H1 (cell line): ENCODE measurements around the gene APBA2. TPM values are rescaled to one million over a fixed set of nuclear protein-coding genes. Genes with fewer than 3 reads are reported as not detected.

Experiments used
- CTCF ChIA-PET: fragments of 300-600 bp; sonication (Branson Sonifier 250); formaldehyde crosslinking; loops from one replicate; lab custom pipeline; 2021; ENCODE audit not compliant: partially characterized antibody; lab: Charles Lee
- POLR2A ChIA-PET: fragments of 300-600 bp; sonication (Branson Sonifier 250); formaldehyde crosslinking; loops from one replicate; lab custom pipeline; 2021; ENCODE audit warnings: inconsistent platforms; ENCODE audit not compliant: partially characterized antibody; lab: Charles Lee
- DNase-seq, 2 experiments: peaks; one replicate each; pipeline versions ENCODE4 v3.0.0 to v3.0.0-alpha.2; 2010 to 2022; ENCODE audit warnings: low spot score in 2 of 2, low read depth in 1 of 2, mixed read lengths in 1 of 2
- FAIRE-seq: peaks from 2 replicates; lab custom pipeline; 2011; peaks lifted over from hg19 to GRCh38; lab: Jason Lieb, UNC
- H2AFZ ChIP-seq: 2 replicates; pipeline ENCODE4 v1.8.1; 2012; ENCODE audit warnings: low read length, inconsistent platforms
- H2AK5ac ChIP-seq: 2 replicates; pipeline ENCODE4 v1.6.1; 2013; ENCODE audit warnings: low read depth, low read length
- H2BK120ac ChIP-seq: replicated peaks from 2 replicates; pipeline ENCODE3; 2013; ENCODE audit warnings: low read depth, low read length, inconsistent platforms
- H2BK12ac ChIP-seq: 2 replicates; pipeline ENCODE4 v1.6.1; 2013; ENCODE audit warnings: low read depth, low read length
- H2BK15ac ChIP-seq: 2 replicates; pipeline ENCODE4 v1.6.1; 2013; ENCODE audit warnings: low read length
- H2BK20ac ChIP-seq: 2 replicates; pipeline ENCODE4 v1.6.1; 2013; ENCODE audit warnings: low read length
- H2BK5ac ChIP-seq: 2 replicates; pipeline ENCODE4 v1.6.1; 2013; ENCODE audit warnings: low read depth, low read length
- H3K14ac ChIP-seq: 2 replicates; pipeline ENCODE4 v1.6.1; 2013; ENCODE audit warnings: inconsistent platforms; ENCODE audit not compliant: insufficient read length
- H3K18ac ChIP-seq: 2 replicates; pipeline ENCODE4 v1.6.1; 2013; ENCODE audit warnings: low read length; ENCODE audit errors: extremely low read depth
- H3K23ac ChIP-seq: 2 replicates; pipeline ENCODE4 v1.6.1; 2013; ENCODE audit warnings: inconsistent platforms; ENCODE audit not compliant: insufficient read length
- H3K23me2 ChIP-seq: 2 replicates; pipeline ENCODE4 v1.6.1; 2013; ENCODE audit warnings: low read depth, low read length
- H3K27ac ChIP-seq: 2 replicates; pipeline ENCODE4 v1.6.1; 2011; ENCODE audit warnings: low read depth, low read length, inconsistent platforms
- H3K27me3 ChIP-seq, 4 experiments: replicated peaks in 1 of 4; 1 replicate in 1 of 4; 2 replicates in 3 of 4; pipeline versions ENCODE4 v1.6.1 to v1.8.1; 2011 to 2013; ENCODE audit warnings: low read length in 3 of 4, mild to moderate bottlenecking in 3 of 4, inconsistent platforms in 2 of 4, mixed read lengths in 2 of 4, moderate library complexity in 1 of 4; ENCODE audit not compliant: control insufficient read depth in 3 of 4, insufficient read depth in 3 of 4; ENCODE audit errors: extremely low read depth in 1 of 4
- H3K36me3 ChIP-seq, 4 experiments: 2 replicates each; pipeline versions ENCODE4 v1.6.1 to v1.8.1; 2011 to 2013; ENCODE audit warnings: mild to moderate bottlenecking in 4 of 4, low read length in 3 of 4, moderate library complexity in 2 of 4, control low read depth in 1 of 4, inconsistent platforms in 1 of 4; ENCODE audit not compliant: insufficient read depth in 4 of 4, control insufficient read depth in 2 of 4
- H3K4ac ChIP-seq: replicated peaks from 2 replicates; pipeline ENCODE3; 2013; ENCODE audit warnings: low read length, low read depth, mixed read lengths, inconsistent platforms; ENCODE audit not compliant: insufficient read length
- H3K4me1 ChIP-seq, 4 experiments: replicated peaks in 1 of 4; 1 replicate in 1 of 4; 2 replicates in 3 of 4; pipeline versions ENCODE4 v1.6.1 to v1.8.1; 2011 to 2013; ENCODE audit warnings: low read length in 3 of 4, inconsistent platforms in 2 of 4, mixed read lengths in 1 of 4; ENCODE audit not compliant: insufficient read depth in 4 of 4, control insufficient read depth in 3 of 4
- H3K4me2 ChIP-seq, 2 experiments: 2 replicates each; pipeline versions ENCODE4 v1.6.1 to v1.8.1; 2011 to 2013; ENCODE audit warnings: low read depth in 2 of 2, low read length in 2 of 2, control low read depth in 1 of 2, inconsistent platforms in 1 of 2, mild to moderate bottlenecking in 1 of 2; ENCODE audit not compliant: insufficient read depth in 1 of 2
- H3K4me3 ChIP-seq, 4 experiments: fragments of 200-600, 300-600 bp in 1 of 4; sonication (generic), shearing (Covaris generic), sonication (Bioruptor Twin) in 1 of 4; 2 replicates each; pipeline versions ENCODE4 v1.5.1 to v1.8.1; 2011 to 2016; ENCODE audit warnings: low read length in 4 of 4, low read depth in 3 of 4, control low read depth in 2 of 4, inconsistent platforms in 2 of 4, mild to moderate bottlenecking in 2 of 4, mixed read lengths in 1 of 4, moderate library complexity in 1 of 4; ENCODE audit not compliant: insufficient read depth in 2 of 4; ENCODE audit errors: extremely low read depth in 1 of 4
- H3K56ac ChIP-seq: replicated peaks from 2 replicates; pipeline ENCODE3; 2013; ENCODE audit warnings: low read depth, mild to moderate bottlenecking, mixed read lengths, low read length, inconsistent platforms; ENCODE audit not compliant: insufficient read length
- H3K79me1 ChIP-seq: 2 replicates; pipeline ENCODE4 v1.6.1; 2013; ENCODE audit warnings: low read depth, low read length, control low read depth
- H3K79me2 ChIP-seq, 2 experiments: 2 replicates each; pipeline versions ENCODE4 v1.6.1 to v1.8.1; 2012 to 2013; ENCODE audit warnings: low read length in 2 of 2, mild to moderate bottlenecking in 2 of 2, inconsistent platforms in 1 of 2; ENCODE audit not compliant: insufficient read depth in 2 of 2, control insufficient read depth in 1 of 2
- H3K9ac ChIP-seq, 4 experiments: replicated peaks in 1 of 4; 1 replicate in 1 of 4; 2 replicates in 3 of 4; pipeline versions ENCODE4 v1.6.1 to v1.8.1; 2011 to 2013; ENCODE audit warnings: low read depth in 3 of 4, low read length in 3 of 4, control low read depth in 2 of 4, mild to moderate bottlenecking in 2 of 4, moderate library complexity in 2 of 4, inconsistent platforms in 1 of 4; ENCODE audit errors: extremely low read depth in 1 of 4
- H3K9me3 ChIP-seq, 2 experiments: 2 replicates each; pipeline versions ENCODE4 v1.6.1 to v1.8.1; 2012 to 2013; ENCODE audit warnings: mild to moderate bottlenecking in 2 of 2, moderate library complexity in 2 of 2, control low read depth in 1 of 2, inconsistent platforms in 1 of 2, low read depth in 1 of 2, low read length in 1 of 2, mixed read lengths in 1 of 2; ENCODE audit not compliant: insufficient read depth in 2 of 2
- H4K20me1 ChIP-seq, 2 experiments: replicated peaks in 1 of 2; 2 replicates each; pipeline versions ENCODE3 to v1.8.1; 2011 to 2013; ENCODE audit warnings: inconsistent platforms in 2 of 2, low read length in 2 of 2, mild to moderate bottlenecking in 1 of 2; ENCODE audit not compliant: insufficient read depth in 2 of 2, control insufficient read depth in 1 of 2
- H4K5ac ChIP-seq: 2 replicates; pipeline ENCODE4 v1.6.1; 2013; ENCODE audit warnings: low read length, low read depth, mixed read lengths, inconsistent platforms; ENCODE audit not compliant: insufficient read length
- H4K8ac ChIP-seq: 2 replicates; pipeline ENCODE4 v1.8.0; 2013; ENCODE audit warnings: mild to moderate bottlenecking, moderate library complexity, low read length, inconsistent platforms; ENCODE audit not compliant: insufficient read depth; ENCODE audit errors: extremely low read depth
- H4K91ac ChIP-seq: replicated peaks from 2 replicates; pipeline ENCODE3; 2013; ENCODE audit warnings: low read length, mixed read lengths, inconsistent platforms; ENCODE audit not compliant: insufficient read length
- SIRT6 ChIP-seq: IDR thresholded peaks from one replicate; pipeline ENCODE4 v1.7.1; 2012; ENCODE audit warnings: low read length, inconsistent platforms
- WGBS, 2 experiments: shearing (Covaris generic) in 1 of 2; methylation state at CpG; one replicate each; pipeline versions ENCODE4 v1.1.6 to v1.1.7; 2013 to 2015; ENCODE audit warnings: low lambda C conversion rate in 2 of 2, mixed read lengths in 2 of 2, inconsistent platforms in 1 of 2, low coverage in 1 of 2, missing lambda C conversion rate in 1 of 2; ENCODE audit not compliant: insufficient replicate concordance in 2 of 2, insufficient coverage in 1 of 2, insufficient read length in 1 of 2; ENCODE audit errors: extremely low coverage in 1 of 2, missing lambda C conversion rate in 1 of 2; 5-methylcytosine and 5-hydroxymethylcytosine counted together
- polyA plus RNA-seq, 7 experiments: library from polyadenylated mRNA; depleted of rRNA in 3 of 7; stranded (reverse) in 5 of 7; unstranded in 2 of 7; fragments of >200 nt in 5 of 7; fragments of 200-250 nt in 2 of 7; gene quantifications; 1 replicate in 5 of 7; 2 replicates in 1 of 7; 4 replicates in 1 of 7; pipeline versions ENCODE4 v1.2.1 to v1.2.3, GENCODE V29; 2011 to 2013; ENCODE audit warnings: missing spikeins in 2 of 7, mixed read lengths in 2 of 7
- total RNA-seq: library from RNA; stranded (reverse); fragmentation: NEBNext Ultra II Directional; extraction: Animal tissue kit (Norgen Biotek cat#: 25700); gene quantifications from 2 replicates; pipeline ENCODE4 v1.2.1, GENCODE V29; 2021

APBA2 gene
- total and polyA plus RNA-seq, 2 of the 8 experiments (the other 6 are each of a cell fraction or from before 2014, with no cell fraction given) = 15.5 to 19.0 TPM

- no peaks in the 10 kb centered on the region for H3K36me3 ChIP-seq
- no peak overlapping the region for H2AK5ac ChIP-seq
- WGBS, 2 experiments = 97% methylated on average over 17 of the region's 18 CpGs; no CpG with 5 or more reads in 1 of the 2 experiments
- peaks cover 0 to 1% of the 10 kb centered on the region in 2 experiments for H4K20me1 ChIP-seq
- no peaks in the 10 kb centered on the region for H3K4me1 ChIP-seq
- no peak for TF ChIP-seq SIRT6
- H2BK120ac ChIP-seq = no peak overlapping the region
- no peak overlapping the region for H4K8ac ChIP-seq
- no peaks in the 10 kb centered on the region for H3K23me2 ChIP-seq
- H2AFZ ChIP-seq = no peak overlapping the region
- H2BK20ac ChIP-seq = no peak overlapping the region
- H3K79me1 ChIP-seq = no peaks in the 10 kb centered on the region
- no peak overlapping the region for H3K27ac ChIP-seq
- H3K27me3 ChIP-seq = no peaks in the 10 kb centered on the region
- CTCF ChIA-PET = interaction anchor here (1.2 kb wide), 1 partner anchor 9 kb away, joined by 10 read pairs; no protein-coding TSS in a partner anchor
- no peak overlapping the region for H3K4me3 ChIP-seq
- no peak overlapping the region for H2BK15ac ChIP-seq
- no peak overlapping the region for H3K4me2 ChIP-seq
- no peak overlapping the region for H4K5ac ChIP-seq
- DNase-seq (no peak), FAIRE-seq (no peak)
- H3K79me2 ChIP-seq = no peaks in the 10 kb centered on the region
- H3K9me3 ChIP-seq = no peaks in the 10 kb centered on the region
- H3K4ac ChIP-seq = no peak overlapping the region
- no peak overlapping the region for H2BK5ac ChIP-seq
- POLR2A ChIA-PET = no interaction called here
- no peak overlapping the region for H4K91ac ChIP-seq
- no peak overlapping the region for H2BK12ac ChIP-seq
- no peak overlapping the region for H3K9ac ChIP-seq
- H3K56ac ChIP-seq = no peak overlapping the region
- no peak overlapping the region for H3K14ac ChIP-seq
- H3K23ac ChIP-seq = no peak overlapping the region
- no peak overlapping the region for H3K18ac ChIP-seq
These were observed 263.9 kb downstream of the APBA2 start for GRCh38 chr15:29149738-29150075.
